ENCODE measurements around the gene PIK3C2G. TPM values are rescaled to one million over a fixed set of nuclear protein-coding genes. Genes with fewer than 3 reads are reported as not detected.

Gene PIK3C2G
- total RNA-seq, 1 experiment from 2014 or later: not detected

GRCh38 chr12:18644564-18644963, 383.2 kb downstream of the PIK3C2G start:
- no peak overlapping the region for H3K27ac Mint-ChIP-seq

More at GRCh38 chr12:18644564-18644963, 383.2 kb downstream of the PIK3C2G start:
- Mint-ChIP-seq H3K36me3 (ENCODE audit: insufficient read depth in 1 of 3, low read depth in 3 of 3) (no peaks in the 10 kb centered on the region), H3K4me3 (no peak overlapping the region), H3K9me3 (no peaks in the 10 kb centered on the region), H3K4me1 (no peaks in the 10 kb centered on the region; a peak in 1 of 4 replicates), H3K27me3 (ENCODE audit: low read depth) (no peaks in the 10 kb centered on the region)
- no peak for DNase-seq
- Histone ChIP-seq H4K20me1 (ENCODE audit: control insufficient read depth, insufficient read depth, insufficient read length) (no peaks in the 10 kb centered on the region), H4K5ac (ENCODE audit: insufficient read length, low read depth, low read length) (no peak overlapping the region), H3K4me1 (ENCODE audit: insufficient read depth, low read length) (no peaks in the 10 kb centered on the region), H2BK12ac (ENCODE audit: insufficient read length, low read depth, low read length) (no peak overlapping the region), H2BK120ac (ENCODE audit: low read depth, low read length, poor library complexity, severe bottlenecking) (no peak overlapping the region), H4K8ac (replicated peaks; ENCODE audit: insufficient read length, low read depth, low read length) (no peak overlapping the region), H2BK5ac (ENCODE audit: insufficient read length, low read length) (no peak overlapping the region), H3K18ac (ENCODE audit: insufficient read length, low read depth, low read length) (no peak overlapping the region), H2BK15ac (ENCODE audit: low read depth, low read length) (no peak overlapping the region), H3K56ac (ENCODE audit: insufficient read length, low read depth, low read length) (no peak overlapping the region), H2BK20ac (ENCODE audit: low read depth, low read length, poor library complexity, severe bottlenecking) (no peak overlapping the region), H3K4me2 (ENCODE audit: insufficient read depth, insufficient read length, low read length) (no peak overlapping the region), H3K14ac (ENCODE audit: insufficient read depth, low read length) (no peak overlapping the region), H3K79me2 (ENCODE audit: insufficient read depth, low read length) (no peaks in the 10 kb centered on the region), H3K23ac (ENCODE audit: insufficient read length, low read depth, low read length) (no peak overlapping the region), H3K9ac (ENCODE audit: extremely low read depth, insufficient read length, low read length) (no peak overlapping the region), H3K27me3 (ENCODE audit: insufficient read depth, low read length) (no peaks in the 10 kb centered on the region), H3K9me3 (ENCODE audit: control insufficient read depth, low read depth, low read length) (no peaks in the 10 kb centered on the region), H3K27ac (ENCODE audit: insufficient read length, low read depth, low read length) (no peak overlapping the region), H3T11ph (ENCODE audit: low read length) (no peak overlapping the region), H3K4ac (ENCODE audit: low read depth, low read length) (no peak overlapping the region), H2AK5ac (ENCODE audit: insufficient read length, low read length) (no peak overlapping the region), H2AFZ (ENCODE audit: low read length) (no peak overlapping the region), H3K23me2 (ENCODE audit: insufficient read length, low read depth, low read length, poor library complexity, severe bottlenecking) (no peaks in the 10 kb centered on the region), H3K79me1 (ENCODE audit: insufficient read depth, low read depth, low read length, poor library complexity, severe bottlenecking) (no peaks in the 10 kb centered on the region), H4K91ac (ENCODE audit: insufficient read length, low read depth, low read length) (no peak overlapping the region)
- no CpG with 5 or more reads among the region's 3 CpGs for whole genome bisulfite sequencing (ENCODE audit: extremely low coverage, insufficient read length, low lambda C conversion rate)
- TF ChIP-seq CTCF (conservative IDR thresholded peaks at IDR 0.05): no peak
